ENCODE data around the gene MDM4.

GRCh38 chr1:204495078-204495753, 21.0 kb upstream of the MDM4 start:
- TF ChIP-seq POLR2A (IDR thresholded peaks at IDR 0.05; ENCODE audit: low read depth, low read length) = no peak
- TF ChIP-seq POLR2AphosphoS5 (IDR thresholded peaks at IDR 0.05; ENCODE audit: low read depth, low read length) = no peak
- no peak for TF ChIP-seq TAF1 (IDR thresholded peaks at IDR 0.05; ENCODE audit: low read depth, low read length)
- TF ChIP-seq POU2F2 (IDR thresholded peaks at IDR 0.05; ENCODE audit: low read depth, low read length) = no peak
- no peak for TF ChIP-seq SPI1 (IDR thresholded peaks at IDR 0.05; ENCODE audit: low read depth, low read length)

All from GM12891 (cell line).